Activated T-helper 9 cell treated with anti-CD3 and anti-CD28 coated beads, Interleukin-2, amount 50 U/mL, for 16 hours (primary cell): ENCODE data around the gene CORO2A.
"Not testable (repeated sequence)": the region's sequence is repeated elsewhere in the genome, so short reads cannot be mapped to it uniquely, and the experiment has no call there.

Experiments used
- DNase-seq: peaks from one replicate; pipeline ENCODE4 v3.0.0-alpha.2; 2020; ENCODE audit warnings: low read depth

Gene CORO2A

GRCh38 chr9:98117097-98117496, 75.3 kb downstream of the CORO2A start:
- not testable (repeated sequence) for DNase-seq

- no peak for DNase-seq
Observed at GRCh38 chr9:98109052-98109451, 83.4 kb downstream of the CORO2A start.

GRCh38 chr9:98108531-98109031, 83.9 kb downstream of the CORO2A start:
- no peak for DNase-seq

- no peak for DNase-seq
Observed at GRCh38 chr9:98107926-98108325, 84.5 kb downstream of the CORO2A start.

- no peak for DNase-seq
Observed at GRCh38 chr9:98105006-98105405, 87.4 kb downstream of the CORO2A start.

GRCh38 chr9:98104445-98104881, 88.0 kb downstream of the CORO2A start:
- DNase-seq = no peak

- peak; percentile 58 for DNase-seq
Observed at GRCh38 chr9:98101868-98102273, 90.6 kb downstream of the CORO2A start.

GRCh38 chr9:98101416-98101815, 91.0 kb downstream of the CORO2A start:
- DNase-seq = no peak

GRCh38 chr9:98100456-98100855, 92.0 kb downstream of the CORO2A start:
- DNase-seq = no peak

- no peak for DNase-seq
Observed at GRCh38 chr9:98099898-98100297, 92.5 kb downstream of the CORO2A start.

- DNase-seq = no peak
Observed at GRCh38 chr9:98099346-98099745, 93.1 kb downstream of the CORO2A start.

GRCh38 chr9:98097836-98098235, 94.6 kb downstream of the CORO2A start:
- peak; percentile 31 for DNase-seq

GRCh38 chr9:98096091-98096490, 96.3 kb downstream of the CORO2A start:
- DNase-seq = no peak

- no peak for DNase-seq
Observed at GRCh38 chr9:98095401-98095800, 97.0 kb downstream of the CORO2A start.

- no peak for DNase-seq
Observed at GRCh38 chr9:98094851-98095250, 97.6 kb downstream of the CORO2A start.

GRCh38 chr9:98094316-98094715, 98.1 kb downstream of the CORO2A start:
- DNase-seq = no peak

GRCh38 chr9:98092613-98092931, 99.9 kb downstream of the CORO2A start:
- DNase-seq = no peak

GRCh38 chr9:98091735-98092612, 100.5 kb downstream of the CORO2A start:
- DNase-seq = no peak

GRCh38 chr9:98090674-98091073, 101.8 kb downstream of the CORO2A start:
- not testable (repeated sequence) for DNase-seq

- DNase-seq = peak; percentile 28
Observed at GRCh38 chr9:98087420-98088354, 104.8 kb downstream of the CORO2A start.

GRCh38 chr9:98086461-98086860, 106.0 kb downstream of the CORO2A start:
- DNase-seq = no peak

- DNase-seq = no peak
Observed at GRCh38 chr9:98085944-98086343, 106.5 kb downstream of the CORO2A start.

GRCh38 chr9:98085058-98085457, 107.4 kb downstream of the CORO2A start:
- no peak for DNase-seq
